Lower leg skin (tissue), 4 donors: ENCODE data around the gene SOWAHA. TPM values are rescaled to one million over a fixed set of nuclear protein-coding genes. Genes with fewer than 3 reads are reported as not detected.
A peak's percentile ranks its signal among the peaks of the same experiment; 100 is the strongest.

Experiments
- DNase-seq, 2 donors: peaks; one replicate each; pipeline ENCODE4 v3.0.0-alpha.2; 2019; ENCODE audit warnings: low spot score in 2 of 2
- H3K4me3 ChIP-seq: fragments of 200-600 bp; sonication (generic); 2 replicates; pipeline ENCODE4 v1.5.1; 2017; ENCODE audit warnings: mild to moderate bottlenecking, low read depth; ENCODE audit not compliant: poor library complexity, severe bottlenecking
- CTCF ChIP-seq, 3 donors: fragments of 450-650 bp; IDR thresholded peaks; one replicate each; pipeline ENCODE4 v1.5.1; 2016; ENCODE audit warnings: antibody characterized with exemption in 3 of 3, mild to moderate bottlenecking in 3 of 3, moderate library complexity in 2 of 3
- POLR2A ChIP-seq, 2 donors: fragments of 450-650 bp; IDR thresholded peaks; one replicate each; pipeline ENCODE4 v1.6.1; 2016 to 2017; ENCODE audit warnings: antibody characterized with exemption in 2 of 2, mild to moderate bottlenecking in 1 of 2, moderate library complexity in 1 of 2
- WGBS, 2 donors: methylation state at CpG; one replicate each; pipeline ENCODE4 v1.1.5; 2018; 5-methylcytosine and 5-hydroxymethylcytosine counted together
- intact Hi-C: fragments of 100-400 bp; cut with DNase I; formaldehyde crosslinking; loops from one replicate; pipeline ENCODE4 v1.15.0; 2023; ENCODE audit warnings: low total_unique reads
- total RNA-seq, 4 donors: library from RNA; depleted of rRNA; stranded (reverse); fragments of >200 nt; gene quantifications; one replicate each; pipeline ENCODE4 v1.1.0, GENCODE V29; 2016

Gene SOWAHA
- total RNA-seq: 1 to 10 TPM in 1 of 4 donors, under 1 TPM in 3; 0.08 to 1.0 (median 0.79) TPM

DNA sequence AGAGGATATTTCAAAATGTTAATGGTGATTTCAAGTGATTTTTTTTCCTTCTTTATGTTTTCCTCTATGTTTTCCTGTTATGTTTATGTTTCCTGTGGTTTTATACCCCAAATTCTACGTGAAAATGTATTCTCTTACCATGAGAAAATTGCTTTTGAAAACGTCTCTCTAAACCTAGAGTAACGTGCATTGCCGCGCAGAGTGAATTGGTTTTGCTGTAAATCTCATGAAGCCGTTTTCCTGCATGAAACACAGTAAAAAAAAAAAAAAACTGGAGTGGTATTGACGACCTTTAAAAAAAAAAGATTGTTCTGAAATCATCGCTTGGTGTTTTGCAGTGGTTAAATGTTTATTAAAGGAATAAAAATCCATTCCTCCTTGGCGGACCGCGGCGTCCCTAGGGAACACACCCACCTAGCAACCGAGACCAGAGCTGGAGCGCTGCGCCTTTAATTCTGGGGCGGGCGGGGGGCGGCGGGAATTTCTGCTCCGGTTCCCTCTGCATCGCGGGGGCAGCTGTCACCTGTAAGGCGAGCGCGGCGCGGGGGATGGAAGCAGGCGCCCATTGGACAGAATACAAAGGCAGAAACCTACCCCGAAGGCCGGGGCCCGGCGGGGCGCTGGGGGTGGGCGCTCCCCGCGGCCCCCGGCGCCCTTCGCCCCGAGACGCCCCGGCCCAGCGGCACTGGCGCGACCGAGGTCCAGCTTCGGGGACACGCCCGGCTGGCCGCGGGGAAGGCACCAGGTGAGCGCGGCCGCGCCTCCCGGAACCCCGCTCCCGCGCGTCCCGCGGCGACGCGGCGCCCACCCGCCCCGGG is at the start of gene SOWAHA:
Gene SOWAHA (plus strand): TSS at position 522 of the 818 bp plus-strand sequence. CDS start 320 bp downstream, outside the sequence.
- 5 to 6% methylated on average over 29 to 61 of the region's 68 CpGs for WGBS, 2 donors
- H3K4me3 ChIP-seq: no peak within 1 kb of the TSS
- TF ChIP-seq POLR2A (IDR thresholded peaks at IDR 0.05): no peak
- no peak for TF ChIP-seq CTCF (IDR thresholded peaks at IDR 0.05)
- intact Hi-C loops: loop anchor here (10.0 kb wide), 2 partner anchors 58 to 288 kb away; no protein-coding TSS in a partner anchor
- peak in 1 of 2 donors; percentile 81 for DNase-seq

DNA sequence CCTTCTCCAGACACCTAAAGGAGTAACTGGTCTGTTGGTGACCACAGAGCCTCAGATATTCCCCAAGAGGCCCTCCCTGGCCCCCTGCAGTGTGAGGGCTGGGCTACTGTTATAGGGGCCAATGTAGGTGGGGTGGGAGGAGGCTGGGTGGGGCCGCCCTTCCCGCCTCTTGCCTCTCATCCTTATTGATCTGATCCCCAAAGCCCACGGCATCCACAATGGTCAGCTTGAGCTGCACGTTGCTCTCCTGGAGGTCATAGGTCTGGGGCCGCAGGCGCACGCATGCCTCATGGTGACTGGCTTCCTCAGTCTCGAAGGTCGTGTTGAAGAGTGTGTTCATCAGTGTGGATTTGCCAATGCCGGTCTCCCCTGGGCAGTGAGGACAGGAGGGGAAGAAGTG is 49.1 kb upstream of the SOWAHA start:
- intact Hi-C loops: no loop called here
- H3K4me3 ChIP-seq: no peak overlapping the region
- no peak for TF ChIP-seq CTCF (IDR thresholded peaks at IDR 0.05)
- no peak for TF ChIP-seq POLR2A (IDR thresholded peaks at IDR 0.05)
- peak in 1 of 2 donors; percentile 76 for DNase-seq
- WGBS, 2 donors: 95 to 97% methylated on average over 10 of the region's 10 CpGs

GRCh38 chr5:132764671-132765238 is 48.3 kb upstream of the SOWAHA start:
- WGBS, 2 donors: 95 to 97% methylated on average over 6 to 7 of the region's 7 CpGs
- TF ChIP-seq POLR2A (IDR thresholded peaks at IDR 0.05): no peak
- TF ChIP-seq CTCF (IDR thresholded peaks at IDR 0.05): no peak
- H3K4me3 ChIP-seq: no peak overlapping the region
- peak in 1 of 2 donors; percentile 29 for DNase-seq
- intact Hi-C loops: no loop called here

GRCh38 chr5:132765311-132766019 is 47.6 kb upstream of the SOWAHA start:
- TF ChIP-seq CTCF (IDR thresholded peaks at IDR 0.05): no peak
- TF ChIP-seq POLR2A (IDR thresholded peaks at IDR 0.05): no peak
- DNase-seq: peak in 1 of 2 donors; percentile 78
- intact Hi-C loops: no loop called here
- WGBS, 2 donors: 72% methylated on average over 12 of the region's 12 CpGs
- no peak overlapping the region for H3K4me3 ChIP-seq

DNA sequence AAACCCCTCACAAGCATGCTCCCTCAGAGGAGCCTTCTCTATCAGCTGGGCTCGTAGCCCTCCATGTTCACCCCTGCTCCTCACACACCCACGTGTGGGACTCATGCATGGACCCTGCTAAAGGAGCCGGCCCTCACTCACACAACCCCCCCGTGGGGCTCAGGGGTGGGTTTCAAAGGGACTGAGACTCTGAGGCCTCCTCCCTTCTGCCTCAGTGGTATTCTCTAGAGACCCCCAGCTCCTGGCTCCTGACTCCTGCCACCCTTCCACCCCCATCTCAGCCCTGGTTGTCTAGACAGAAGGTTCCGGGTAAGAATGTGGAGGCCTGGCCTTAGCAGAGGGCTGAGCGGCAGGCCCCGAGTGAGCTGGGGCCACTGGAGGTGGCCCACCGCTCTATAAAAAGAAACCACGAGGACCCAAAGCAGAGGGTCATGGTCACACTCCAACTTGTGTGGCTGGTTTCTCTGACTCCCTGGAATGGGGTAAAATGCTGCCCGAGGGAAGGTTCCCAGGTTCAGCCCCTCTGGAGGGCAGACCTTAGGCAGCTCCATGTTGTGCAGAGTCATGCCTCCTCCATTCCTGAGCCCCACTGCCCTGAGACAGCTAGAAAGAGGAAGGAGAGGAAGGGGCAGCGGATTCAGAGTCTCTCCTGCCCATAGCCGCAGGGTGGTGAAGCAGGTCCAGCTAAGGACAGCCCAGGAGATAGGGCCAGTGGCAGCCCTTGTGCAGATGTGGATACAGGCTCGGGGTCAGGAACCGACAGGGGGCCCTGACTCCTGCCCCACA is 46.9 kb upstream of the SOWAHA start:
- H3K4me3 ChIP-seq: no peak overlapping the region
- peak in 1 of 2 donors; percentile 68 for DNase-seq
- intact Hi-C loops: no loop called here
- 92% methylated on average over 14 of the region's 14 CpGs for WGBS, 2 donors
- TF ChIP-seq POLR2A (IDR thresholded peaks at IDR 0.05) (no peak), CTCF (IDR thresholded peaks at IDR 0.05) (no peak)
